NCI-H345 (cell line): ENCODE results near the gene RBBP8.

Experiments
- DNase-seq: peaks from one replicate; lab custom pipeline; 2025; lab: John Stamatoyannopoulos, UW

The RBBP8 gene

DNA sequence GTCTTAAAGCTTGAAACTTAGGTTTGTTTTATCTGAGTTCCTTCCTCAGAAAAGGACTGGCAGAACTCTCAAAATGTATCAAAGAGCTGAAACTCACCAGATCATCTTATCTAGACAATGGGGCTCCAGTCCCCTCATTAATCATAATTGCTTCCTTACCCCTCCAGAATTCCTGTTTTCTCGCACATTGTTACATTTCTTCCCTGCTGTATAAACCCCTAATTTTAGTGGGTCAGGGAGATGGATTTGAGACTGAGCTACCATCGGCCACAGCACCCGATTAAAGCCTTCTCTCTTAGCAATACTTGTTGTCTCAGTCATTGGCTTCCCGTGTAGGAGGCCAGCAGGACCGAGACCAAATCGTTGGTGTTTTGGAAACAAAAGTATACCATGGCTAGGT, 130.4 kb downstream of the RBBP8 start:
- no peak for DNase-seq

DNA sequence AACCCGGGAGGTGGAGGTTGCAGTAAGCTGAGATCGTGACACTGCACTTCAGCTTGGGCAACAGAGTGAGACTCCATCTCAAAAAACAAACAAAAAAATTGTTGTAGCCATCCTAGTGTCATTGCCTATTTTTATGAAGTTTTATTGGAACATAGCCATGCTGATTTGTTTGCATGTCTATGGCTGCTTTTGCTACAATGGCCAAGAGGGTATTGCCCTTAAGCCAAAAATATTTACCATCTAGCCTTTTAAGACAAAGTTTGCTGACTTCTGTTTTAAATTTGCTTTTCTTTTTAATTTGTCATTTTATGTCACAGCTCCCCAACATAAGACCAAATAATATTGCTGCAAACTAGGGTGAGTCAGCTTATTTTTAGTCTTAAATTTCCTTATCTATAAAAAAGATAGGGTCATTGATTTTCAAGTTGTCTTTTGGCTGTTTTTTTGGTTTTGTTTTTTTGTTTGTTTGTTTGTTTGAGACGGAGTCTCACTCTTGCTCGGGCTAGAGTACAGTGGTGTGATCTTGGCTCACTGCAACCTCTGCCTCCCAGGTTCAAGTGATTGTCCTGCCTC, 132.2 kb downstream of the RBBP8 start:
- no peak for DNase-seq

DNA sequence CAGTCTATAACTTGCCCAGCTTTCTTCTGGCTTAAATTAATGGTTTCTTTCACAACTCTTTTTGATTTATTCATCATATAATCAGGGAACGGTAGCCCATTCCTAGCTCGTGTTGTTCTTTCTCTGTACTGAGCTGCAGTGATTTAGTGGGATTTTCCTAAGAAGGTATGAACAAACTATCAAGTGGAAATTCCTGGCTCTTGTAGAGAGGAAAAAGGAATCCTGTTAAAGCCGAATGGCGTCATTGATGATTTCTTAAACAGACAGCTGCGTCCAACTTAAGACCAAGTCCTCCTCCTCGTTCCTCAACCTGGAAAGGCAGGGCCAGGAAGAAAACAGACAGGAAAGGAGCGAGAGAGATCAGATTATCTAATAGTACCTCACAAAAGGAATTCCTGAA, 132.9 kb downstream of the RBBP8 start:
- DNase-seq = no peak

DNA sequence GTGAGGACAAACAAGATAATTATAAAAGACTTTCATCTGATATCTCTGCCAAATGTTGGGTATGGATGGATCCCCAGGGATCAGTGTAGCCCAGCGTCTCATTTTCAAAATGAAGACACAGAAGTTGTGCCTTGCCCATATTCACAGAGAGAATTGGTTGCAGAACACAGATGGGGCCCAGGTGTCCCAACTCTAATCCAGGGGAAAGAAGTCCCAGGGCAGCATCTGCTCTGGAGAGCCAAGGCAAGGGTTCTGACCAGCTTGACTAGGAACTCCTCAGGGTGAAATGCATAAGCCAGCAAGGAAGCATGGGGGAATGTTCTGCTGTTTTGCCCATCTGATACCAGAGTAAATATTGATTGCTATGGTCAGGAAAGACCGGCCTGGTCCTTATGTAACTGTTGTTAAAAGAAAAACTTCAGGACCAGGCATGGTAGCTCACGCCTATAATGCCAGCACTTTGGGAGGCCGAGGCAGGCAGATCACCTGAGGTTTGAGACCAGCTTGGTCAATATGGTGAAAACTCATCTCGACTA, 133.4 kb downstream of the RBBP8 start:
- DNase-seq = no peak

DNA sequence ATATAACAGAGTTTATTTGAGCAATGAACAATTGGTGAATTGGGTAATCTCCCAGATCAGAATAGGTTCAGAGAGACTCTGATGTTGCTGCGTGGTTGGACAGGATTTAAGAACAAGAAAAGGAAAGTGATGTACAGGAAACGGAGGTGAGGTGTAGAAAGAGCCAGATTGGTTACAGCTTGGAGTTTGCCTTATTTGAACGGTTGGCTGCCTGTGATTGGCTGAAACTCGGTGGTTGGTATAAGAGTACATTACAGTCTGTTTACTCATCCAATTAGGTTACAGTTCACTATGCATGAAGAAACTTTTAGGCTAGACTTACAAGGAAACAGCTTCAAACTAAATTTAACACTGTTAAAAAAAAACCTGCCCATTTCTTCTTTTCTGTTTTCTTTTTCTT, 134.1 kb downstream of the RBBP8 start:
- DNase-seq = no peak

DNA sequence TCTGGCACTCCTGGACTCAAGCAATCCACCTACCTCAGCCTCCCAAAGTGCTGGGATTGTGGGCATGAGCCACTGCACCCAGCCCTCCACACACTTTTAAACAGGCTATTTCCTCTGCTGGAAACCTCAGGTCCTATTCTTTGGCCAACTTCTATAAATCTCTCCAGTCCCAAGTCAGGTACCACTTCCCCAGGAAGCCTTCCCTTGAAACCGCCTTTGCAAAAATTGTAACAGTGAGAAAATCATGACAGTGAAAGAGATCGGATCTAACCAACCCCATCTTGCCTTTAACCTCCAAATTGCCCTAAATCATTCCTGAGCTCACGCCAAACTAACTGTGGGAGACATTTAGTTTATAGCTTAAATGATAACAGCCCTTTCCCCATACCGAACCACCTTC, 134.9 kb downstream of the RBBP8 start:
- DNase-seq = no peak

DNA sequence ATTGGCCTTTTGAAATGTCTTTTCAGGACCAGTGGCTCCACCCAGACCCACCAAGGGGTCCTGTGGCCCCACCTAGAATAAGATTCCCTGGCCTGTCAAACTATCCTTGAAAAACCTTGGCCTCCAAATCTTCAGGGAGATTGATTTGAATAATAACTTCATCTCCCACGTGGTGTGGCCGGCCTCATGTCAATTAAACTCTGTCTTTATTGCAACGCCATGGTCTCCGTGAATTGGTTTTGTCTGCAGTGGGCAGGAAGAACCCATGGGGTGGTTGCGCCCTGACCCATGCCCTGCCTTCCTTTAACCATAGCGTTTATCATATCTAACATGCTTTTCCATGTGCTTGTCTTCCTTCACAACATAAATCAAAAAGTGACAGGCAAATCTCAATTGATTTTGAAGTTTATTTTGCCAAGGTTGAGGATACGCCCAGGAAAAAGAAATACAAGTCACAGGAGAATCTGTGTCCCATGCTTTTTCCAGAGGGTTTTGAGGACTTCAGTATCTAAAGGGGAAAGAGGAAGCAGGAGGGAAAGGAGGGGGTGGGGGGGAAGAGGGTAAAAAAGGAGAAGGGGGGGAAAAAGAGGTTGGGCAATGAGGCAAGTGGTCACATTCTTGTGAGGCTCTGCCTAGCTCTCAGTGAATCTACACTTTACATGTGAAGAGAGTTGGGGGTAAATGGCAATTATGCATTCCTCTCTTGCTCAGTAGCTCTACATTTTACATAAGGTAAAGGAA, 135.6 kb downstream of the RBBP8 start:
- no peak for DNase-seq

DNA sequence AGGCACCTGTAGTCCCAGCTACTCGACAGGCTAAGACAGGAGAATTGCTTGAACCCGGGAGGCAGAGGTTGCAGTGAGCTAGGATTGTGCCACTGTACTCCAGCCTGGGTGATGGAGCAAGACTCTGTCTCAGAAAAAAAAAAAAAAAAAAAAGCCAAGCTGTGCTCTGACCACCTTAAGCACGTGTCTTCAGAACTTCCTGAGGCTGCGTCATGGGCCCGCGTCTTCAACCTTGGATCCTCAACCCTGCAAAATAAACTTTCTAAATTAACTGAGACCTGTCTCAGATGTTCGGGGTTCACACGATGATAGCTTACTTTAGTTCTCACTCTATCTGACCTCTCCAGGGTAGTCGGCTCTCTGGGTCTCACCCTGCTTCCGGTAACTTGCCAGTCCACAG, 136.4 kb downstream of the RBBP8 start:
- no peak for DNase-seq

DNA sequence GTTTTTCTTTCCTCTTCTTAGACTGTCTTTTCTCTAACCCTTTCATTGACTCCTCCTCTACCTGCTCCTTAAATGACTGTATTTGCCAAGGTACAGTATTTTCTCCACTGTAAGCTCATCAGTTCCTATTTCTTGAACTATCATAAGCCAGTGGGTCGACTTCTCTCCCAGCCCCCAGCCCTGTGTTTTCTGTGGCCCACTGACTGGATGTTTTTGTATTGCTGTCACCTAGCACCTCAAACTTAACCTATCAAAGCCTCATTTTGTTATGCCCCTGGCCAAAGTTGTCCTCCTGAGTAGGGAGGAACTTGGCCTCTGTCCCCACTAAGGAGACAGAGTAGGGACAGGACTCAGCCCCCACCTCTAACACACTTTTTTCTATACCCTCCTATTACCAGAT, 136.8 kb downstream of the RBBP8 start:
- DNase-seq = no peak

DNA sequence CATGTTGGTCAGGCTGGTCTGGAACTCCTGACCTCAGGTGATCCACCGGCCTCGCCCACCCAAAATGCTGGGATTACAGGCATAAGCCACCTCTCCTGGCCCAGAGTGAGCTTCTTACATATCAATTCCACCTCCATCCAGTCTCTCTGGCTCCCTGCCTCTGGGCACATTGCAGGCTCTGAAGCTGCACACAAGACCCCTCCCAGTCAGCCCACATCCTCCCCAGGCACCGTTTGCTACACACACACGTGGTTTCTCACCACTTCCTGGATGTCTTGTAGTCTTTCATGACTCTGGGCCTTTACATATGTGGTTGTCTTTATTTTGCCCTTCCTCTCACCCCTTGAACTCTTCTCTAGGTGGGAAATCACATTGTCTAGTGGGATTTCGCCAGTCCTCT, 138.2 kb downstream of the RBBP8 start:
- no peak for DNase-seq

DNA sequence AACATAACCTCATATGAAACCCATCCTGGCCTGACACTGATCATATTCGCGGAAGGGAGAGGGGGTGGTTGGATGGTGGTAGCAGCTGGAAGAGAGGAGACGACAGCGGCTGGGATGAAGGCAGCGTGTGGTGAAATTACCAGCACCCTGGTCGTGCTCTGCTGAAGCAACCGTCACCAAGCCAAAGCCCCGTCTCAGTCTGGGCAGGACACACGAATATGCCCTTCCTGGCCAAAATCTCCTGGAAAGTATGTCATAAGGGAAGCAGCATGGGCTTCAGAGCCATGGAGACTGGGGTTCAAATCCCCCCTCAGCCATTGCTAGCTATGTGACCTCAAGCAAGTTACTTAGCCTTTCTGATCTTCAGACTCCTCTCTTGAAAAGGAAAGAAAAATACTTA, 139.0 kb downstream of the RBBP8 start:
- no peak for DNase-seq

DNA sequence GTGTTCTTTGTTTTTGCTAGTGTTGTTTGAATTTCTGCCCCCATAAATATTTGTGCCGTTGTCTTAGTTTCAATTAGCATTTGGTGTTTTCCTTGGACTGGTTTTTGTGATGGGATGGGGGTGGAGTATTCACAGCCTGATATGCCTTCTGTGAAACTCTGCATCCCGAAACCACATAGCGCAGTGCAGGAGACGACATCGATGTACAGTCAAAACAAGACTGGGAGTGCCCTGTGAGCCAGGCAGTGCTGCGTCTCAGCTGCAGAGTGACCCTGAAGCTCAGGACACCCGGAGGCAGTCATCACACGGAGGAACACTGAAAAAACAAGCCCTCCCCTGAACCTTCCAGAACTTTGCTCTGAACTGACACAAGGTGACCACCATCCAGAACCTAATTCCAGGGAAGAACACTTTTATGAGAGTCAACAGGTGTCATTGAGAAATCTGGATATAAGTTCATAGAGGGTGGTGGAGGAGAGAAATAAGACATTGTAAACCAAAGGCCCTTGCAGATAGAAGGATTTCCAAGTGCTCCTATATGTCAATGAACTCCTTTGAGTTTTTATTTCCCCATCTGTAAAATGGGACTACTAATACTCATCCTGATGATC, 141.0 kb downstream of the RBBP8 start:
- DNase-seq = no peak
